22Rv1 (cell line): Measurements from ENCODE around the gene PLCB4.

Source experiments
- CTCF ChIP-seq: fragments of 450-650 bp; IDR thresholded peaks from 2 replicates; pipeline ENCODE4 v1.5.1; 2017; ENCODE audit warnings: mild to moderate bottlenecking
- ZFX ChIP-seq: fragments of 450-650 bp; IDR thresholded peaks from 2 replicates; pipeline ENCODE4 v1.6.1; 2017; ENCODE audit warnings: antibody characterized with exemption, borderline replicate concordance

GRCh38 chr20:9200196-9200595, 131.3 kb downstream of the PLCB4 start:
- TF ChIP-seq CTCF (no peak), ZFX (no peak)
